HFF-Myc (cell line): ENCODE data around the gene RMND1.

Experiments
- DNase-seq: peaks from one replicate; pipeline ENCODE4 v3.0.0-alpha.2; 2011; ENCODE audit warnings: low read depth; ENCODE audit errors: extremely low read depth
- H3K4me3 ChIP-seq: replicated peaks from 2 replicates; pipeline ENCODE4 v1.5.1; 2011; ENCODE audit warnings: low read depth, mild to moderate bottlenecking, control low read depth, low read length
- CTCF ChIP-seq: IDR thresholded peaks from 2 replicates; pipeline ENCODE4 v1.5.1; 2012; ENCODE audit warnings: mild to moderate bottlenecking, low read depth, low read length, control low read depth; ENCODE audit errors: missing control alignments

The RMND1 gene

GRCh38 chr6:151482290-151482689, 30.4 kb upstream of the RMND1 start:
- DNase-seq, result no peak
- TF ChIP-seq CTCF, result no peak
- H3K4me3 ChIP-seq, result no peak overlapping the region

- TF ChIP-seq CTCF, result no peak
- no peak overlapping the region for H3K4me3 ChIP-seq
- no peak for DNase-seq
Observed at GRCh38 chr6:151481786-151482185, 29.9 kb upstream of the RMND1 start.

GRCh38 chr6:151478670-151479069, 26.7 kb upstream of the RMND1 start:
- no peak for TF ChIP-seq CTCF
- no peak overlapping the region for H3K4me3 ChIP-seq
- peak; percentile 57 for DNase-seq

- no peak for DNase-seq
- H3K4me3 ChIP-seq, result no peak overlapping the region
- no peak for TF ChIP-seq CTCF
Observed at GRCh38 chr6:151477726-151478125, 25.8 kb upstream of the RMND1 start.

- H3K4me3 ChIP-seq, result no peak overlapping the region
- DNase-seq, result peak; percentile 39
- TF ChIP-seq CTCF, result peak; percentile 62
Observed at GRCh38 chr6:151475653-151476523, 24.0 kb upstream of the RMND1 start.

GRCh38 chr6:151464702-151465101, 12.8 kb upstream of the RMND1 start:
- no peak for TF ChIP-seq CTCF
- H3K4me3 ChIP-seq, result no peak overlapping the region
- no peak for DNase-seq
